Adrenal gland (tissue), 5 donors: ENCODE results near the gene RGS12.

Experiments
- CTCF ChIP-seq, 6 experiments: fragments of 450-650 bp in 4 of 6; fragments of 200-600 bp in 2 of 6; sonication (generic) in 1 of 6; IDR thresholded peaks; 1 replicate in 5 of 6; 2 replicates in 1 of 6; pipeline versions ENCODE4 v1.5.1 to v1.8.0; 2016 to 2021; ENCODE audit warnings: antibody characterized with exemption in 6 of 6, mild to moderate bottlenecking in 2 of 6, moderate library complexity in 1 of 6
- POLR2A ChIP-seq, 2 donors: fragments of 450-650 bp; IDR thresholded peaks; one replicate each; pipeline ENCODE4 v1.6.1; 2017; ENCODE audit warnings: antibody characterized with exemption in 2 of 2, mild to moderate bottlenecking in 2 of 2, moderate library complexity in 1 of 2
- donor health status: DM: no; HTN: no; CAD: no.

- TF ChIP-seq CTCF (IDR thresholded peaks at IDR 0.05): no peak
- TF ChIP-seq POLR2A (IDR thresholded peaks at IDR 0.05): no peak
Observed at GRCh38 chr4:3307486-3307885, 14.7 kb downstream of the RGS12 start.
